ENCODE measurements around the gene APOD. TPM values are rescaled to one million over a fixed set of nuclear protein-coding genes. Genes with fewer than 3 reads are reported as not detected.

Gene APOD
- total RNA-seq, 1 experiment from 2014 or later: not detected

- Histone ChIP-seq H3K56ac (ENCODE audit: insufficient read length, low read depth, low read length) (no peak overlapping the region), H2BK12ac (ENCODE audit: insufficient read length, low read depth, low read length) (no peak overlapping the region), H3K27ac (ENCODE audit: insufficient read length, low read depth, low read length) (no peak overlapping the region), H4K8ac (replicated peaks; ENCODE audit: insufficient read length, low read depth, low read length) (no peak overlapping the region), H3K4me1 (ENCODE audit: insufficient read depth, low read length) (0 out of 2 replicates have a peak, but pooled peaks cover 3% of the 10 kb centered on the region), H4K91ac (ENCODE audit: insufficient read length, low read depth, low read length) (no peak overlapping the region), H3K4ac (ENCODE audit: low read depth, low read length) (no peak overlapping the region), H2AK5ac (ENCODE audit: insufficient read length, low read length) (no peak overlapping the region), H3K79me2 (ENCODE audit: insufficient read depth, low read length) (peaks cover 8% of the 10 kb centered on the region; the same call in 1 of the 2 replicates), H4K20me1 (ENCODE audit: control insufficient read depth, insufficient read depth, insufficient read length) (no peaks in the 10 kb centered on the region), H2BK20ac (ENCODE audit: low read depth, low read length, poor library complexity, severe bottlenecking) (no peak overlapping the region), H3K23me2 (ENCODE audit: insufficient read length, low read depth, low read length, poor library complexity, severe bottlenecking) (peaks cover 9% of the 10 kb centered on the region), H2BK15ac (ENCODE audit: low read depth, low read length) (no peak overlapping the region), H3K27me3 (ENCODE audit: insufficient read depth, low read length) (no peaks in the 10 kb centered on the region; the same call in 1 of the 2 replicates), H3K9ac (ENCODE audit: extremely low read depth, insufficient read length, low read length) (no peak overlapping the region), H4K5ac (ENCODE audit: insufficient read length, low read depth, low read length) (no peak overlapping the region), H3K14ac (ENCODE audit: insufficient read depth, low read length) (no peak overlapping the region), H3K4me2 (ENCODE audit: insufficient read depth, insufficient read length, low read length) (no peak overlapping the region), H3K9me3 (ENCODE audit: control insufficient read depth, low read depth, low read length) (no peaks in the 10 kb centered on the region), H2BK120ac (ENCODE audit: low read depth, low read length, poor library complexity, severe bottlenecking) (no peak overlapping the region), H3K23ac (ENCODE audit: insufficient read length, low read depth, low read length) (no peak overlapping the region), H2AFZ (ENCODE audit: low read length) (no peak overlapping the region), H3K79me1 (ENCODE audit: insufficient read depth, low read depth, low read length, poor library complexity, severe bottlenecking) (no peaks in the 10 kb centered on the region), H3T11ph (ENCODE audit: low read length) (no peak overlapping the region), H2BK5ac (ENCODE audit: insufficient read length, low read length) (no peak overlapping the region), H3K18ac (ENCODE audit: insufficient read length, low read depth, low read length) (no peak overlapping the region)
- Mint-ChIP-seq H3K4me3 (no peak overlapping the region), H3K9me3 (no peaks in the 10 kb centered on the region), H3K4me1 (peaks cover 26 to 27% of the 10 kb centered on the region in 2 experiments), H3K27me3 (ENCODE audit: low read depth) (peaks cover 17% of the 10 kb centered on the region), H3K27ac (no peak overlapping the region), H3K36me3 (ENCODE audit: insufficient read depth in 1 of 3, low read depth in 3 of 3) (peaks cover 0 to 4% (median 0%) of the 10 kb centered on the region in 3 experiments; a peak in 1 of 7 replicates)
- TF ChIP-seq CTCF (conservative IDR thresholded peaks at IDR 0.05): no peak
- no peak for DNase-seq
- no CpG with 5 or more reads among the region's 8 CpGs for WGBS (ENCODE audit: extremely low coverage, insufficient read length, low lambda C conversion rate)
These were observed 43.7 kb downstream of the APOD start for GRCh38 chr3:195540027-195540426.
